B cell (primary cell): ENCODE results near the gene DGKB. TPM values are rescaled to one million over a fixed set of nuclear protein-coding genes. Genes with fewer than 3 reads are reported as not detected.

ENCODE experiments used
- ATAC-seq: fragments of 200-7000 bp; cut with Tn5 transposase; one replicate; pipeline ENCODE4 v1.10.0; 2021; ENCODE audit warnings: low read depth, mild to moderate bottlenecking, moderate number of reproducible peaks, moderate library complexity
- CTCF ChIA-PET: fragments of 350-600 bp; sonication (Branson Sonifier 250); formaldehyde crosslinking; loops from one replicate; lab custom pipeline; 2021; ENCODE audit warnings: antibody characterized with exemption, inconsistent platforms; lab: Charles Lee
- POLR2A ChIA-PET: fragments of 350-600 bp; sonication (Branson Sonifier 250); formaldehyde crosslinking; loops from one replicate; lab custom pipeline; 2021; ENCODE audit warnings: antibody characterized with exemption; lab: Charles Lee
- DNase-seq: peaks from one replicate; pipeline ENCODE4 v3.0.0; 2013
- H2AFZ ChIP-seq: 2 replicates; pipeline ENCODE4 v1.6.1; 2012; ENCODE audit warnings: mild to moderate bottlenecking, low read depth, low read length; ENCODE audit not compliant: insufficient read depth, poor library complexity, severe bottlenecking
- H3K27ac ChIP-seq, 2 donors: 1 replicate in 1 of 2; 2 replicates in 1 of 2; pipeline ENCODE4 v1.5.1; 2012 to 2013; ENCODE audit warnings: low read length in 2 of 2, mild to moderate bottlenecking in 2 of 2, moderate library complexity in 1 of 2
- H3K27me3 ChIP-seq, 4 experiments: fragments of 200-600 bp in 1 of 4; sonication (generic) in 1 of 4; replicated peaks in 1 of 4; 1 replicate in 2 of 4; 2 replicates in 2 of 4; pipeline versions ENCODE4 v1.6.1 to v1.7.0; 2013 to 2016; ENCODE audit warnings: low read length in 3 of 4, mild to moderate bottlenecking in 2 of 4, mixed read lengths in 1 of 4, moderate library complexity in 1 of 4; ENCODE audit not compliant: insufficient read depth in 4 of 4, control insufficient read depth in 3 of 4; ENCODE audit errors: control extremely low read depth in 1 of 4
- H3K36me3 ChIP-seq, 2 experiments: replicated peaks in 1 of 2; 1 replicate in 1 of 2; 2 replicates in 1 of 2; pipeline versions ENCODE4 v1.6.1 to v1.7.1; 2013; ENCODE audit warnings: low read length in 1 of 2; ENCODE audit not compliant: insufficient read depth in 2 of 2, control insufficient read depth in 1 of 2; ENCODE audit errors: control extremely low read depth in 1 of 2, extremely low read depth in 1 of 2
- H3K4me1 ChIP-seq, 2 donors: fragments of 200-600 bp in 1 of 2; sonication (generic) in 1 of 2; 1 replicate in 1 of 2; 2 replicates in 1 of 2; pipeline versions ENCODE4 v1.5.1 to v1.6.1; 2013 to 2017; ENCODE audit warnings: low read length in 2 of 2; ENCODE audit not compliant: control insufficient read depth in 2 of 2, insufficient read depth in 2 of 2
- H3K4me2 ChIP-seq: replicated peaks from 2 replicates; pipeline ENCODE3; 2012; ENCODE audit warnings: mild to moderate bottlenecking, low read depth, low read length; ENCODE audit not compliant: poor library complexity, severe bottlenecking
- H3K4me3 ChIP-seq, 5 experiments: fragments of 200-600 bp in 1 of 5; sonication (generic) in 1 of 5; 1 replicate in 3 of 5; 2 replicates in 2 of 5; pipeline versions ENCODE4 v1.5.1 to v1.7.0; 2011 to 2016; ENCODE audit warnings: low read length in 4 of 5, mild to moderate bottlenecking in 4 of 5, low read depth in 2 of 5, control low read depth in 1 of 5, moderate library complexity in 1 of 5; ENCODE audit not compliant: insufficient read depth in 1 of 5; ENCODE audit errors: control extremely low read depth in 1 of 5, extremely low read depth in 1 of 5
- H3K79me2 ChIP-seq: fragments of 200-600 bp; sonication (generic); one replicate; pipeline ENCODE4 v1.6.0; 2016; ENCODE audit warnings: low read length; ENCODE audit not compliant: control insufficient read depth, insufficient read depth
- H3K9ac ChIP-seq: fragments of 200-600 bp; sonication (generic); 2 replicates; pipeline ENCODE4 v1.6.1; 2017; ENCODE audit warnings: mild to moderate bottlenecking, low read length, moderate library complexity
- H3K9me3 ChIP-seq, 3 donors: one replicate each; pipeline versions ENCODE4 v1.6.1 to v1.7.1; 2013; ENCODE audit warnings: low read length in 2 of 3; ENCODE audit not compliant: control insufficient read depth in 2 of 3, insufficient read depth in 1 of 3; ENCODE audit errors: control extremely low read depth in 1 of 3
- H4K20me1 ChIP-seq: 2 replicates; pipeline ENCODE4 v1.6.0; 2012; ENCODE audit warnings: mild to moderate bottlenecking, low read length; ENCODE audit not compliant: insufficient read depth, control insufficient read depth, poor library complexity, severe bottlenecking
- H3K27ac Mint-ChIP-seq: one replicate; pipeline ENCODE4 v1.8.0; 2021; ENCODE audit warnings: mixed read lengths
- H3K27me3 Mint-ChIP-seq: one replicate; pipeline ENCODE4 v1.8.0; 2021; ENCODE audit warnings: mixed read lengths
- H3K4me1 Mint-ChIP-seq: one replicate; pipeline ENCODE4 v1.8.0; 2021; ENCODE audit warnings: mixed read lengths
- H3K4me3 Mint-ChIP-seq: one replicate; pipeline ENCODE4 v1.8.0; 2021; ENCODE audit warnings: mixed read lengths
- H3K9me3 Mint-ChIP-seq: one replicate; pipeline ENCODE4 v1.8.0; 2022; ENCODE audit warnings: mixed read lengths; ENCODE audit not compliant: insufficient read depth
- EZH2 ChIP-seq: IDR thresholded peaks from 2 replicates; pipeline ENCODE4 v1.6.1; 2012; ENCODE audit warnings: borderline replicate concordance, low read depth, mild to moderate bottlenecking, moderate library complexity, low read length; ENCODE audit not compliant: insufficient read depth, poor library complexity, severe bottlenecking
- WGBS: methylation state at CpG from one replicate; pipeline ENCODE4 v1.1.5; 2013; ENCODE audit warnings: missing lambda C conversion rate; ENCODE audit not compliant: insufficient coverage; 5-methylcytosine and 5-hydroxymethylcytosine counted together
- intact Hi-C: fragments of 100-400 bp; cut with micrococcal nuclease; formaldehyde crosslinking; loops from one replicate; pipeline ENCODE4 v1.10.0; 2022
- polyA plus RNA-seq: library from polyadenylated mRNA; depleted of rRNA; stranded (reverse); fragments of >200 nt; gene quantifications from 2 replicates; pipeline ENCODE4 v1.2.3, GENCODE V29; 2012
- total RNA-seq, 2 donors: library from RNA; stranded (reverse); fragments of 120-200 nt in 1 of 2; gene quantifications; 1 replicate in 1 of 2; 2 replicates in 1 of 2; pipeline versions ENCODE4 v1.2.3 to v1.2.4, GENCODE V29; 2013 to 2022
- TF ChIP-seq, protein P1 (sequence below): fragments of 200-600 bp; IDR thresholded peaks from one replicate; pipeline ENCODE4 v1.8.0; 2022; ENCODE audit warnings: antibody characterized with exemption, mild to moderate bottlenecking

The DGKB gene
- total and polyA plus RNA-seq, 2 donors (not counting 1 experiment from before 2014, with no cell fraction given) = not detected

DNA sequence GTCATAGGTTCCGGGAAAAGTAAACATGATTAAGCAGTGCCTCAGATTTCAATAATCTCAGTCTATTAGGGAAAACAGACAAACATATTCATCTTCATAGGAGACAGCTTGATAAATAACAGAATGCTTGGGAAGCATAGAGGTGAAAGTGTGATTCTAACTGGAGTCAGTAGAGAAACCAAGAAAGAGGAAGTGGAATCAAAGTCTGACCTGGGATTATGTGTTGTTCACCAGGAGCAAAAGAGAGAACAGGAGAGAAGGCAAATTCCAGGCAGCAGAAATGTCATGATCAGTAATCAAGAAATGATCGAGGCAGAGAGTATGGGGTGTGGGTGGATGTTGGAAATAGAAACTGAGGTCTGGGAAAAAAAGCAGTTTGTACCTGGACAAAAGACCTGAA lies 43.7 kb downstream of the DGKB start:
- TF ChIP-seq EZH2 = no peak
- TF ChIP-seq, protein P1, sequence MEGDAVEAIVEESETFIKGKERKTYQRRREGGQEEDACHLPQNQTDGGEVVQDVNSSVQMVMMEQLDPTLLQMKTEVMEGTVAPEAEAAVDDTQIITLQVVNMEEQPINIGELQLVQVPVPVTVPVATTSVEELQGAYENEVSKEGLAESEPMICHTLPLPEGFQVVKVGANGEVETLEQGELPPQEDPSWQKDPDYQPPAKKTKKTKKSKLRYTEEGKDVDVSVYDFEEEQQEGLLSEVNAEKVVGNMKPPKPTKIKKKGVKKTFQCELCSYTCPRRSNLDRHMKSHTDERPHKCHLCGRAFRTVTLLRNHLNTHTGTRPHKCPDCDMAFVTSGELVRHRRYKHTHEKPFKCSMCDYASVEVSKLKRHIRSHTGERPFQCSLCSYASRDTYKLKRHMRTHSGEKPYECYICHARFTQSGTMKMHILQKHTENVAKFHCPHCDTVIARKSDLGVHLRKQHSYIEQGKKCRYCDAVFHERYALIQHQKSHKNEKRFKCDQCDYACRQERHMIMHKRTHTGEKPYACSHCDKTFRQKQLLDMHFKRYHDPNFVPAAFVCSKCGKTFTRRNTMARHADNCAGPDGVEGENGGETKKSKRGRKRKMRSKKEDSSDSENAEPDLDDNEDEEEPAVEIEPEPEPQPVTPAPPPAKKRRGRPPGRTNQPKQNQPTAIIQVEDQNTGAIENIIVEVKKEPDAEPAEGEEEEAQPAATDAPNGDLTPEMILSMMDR = no peak
- Histone ChIP-seq H3K36me3 (no peaks in the 10 kb centered on the region), H3K27ac (no peak overlapping the region), H3K4me2 (no peak overlapping the region), H3K27me3 (no peaks in the 10 kb centered on the region), H3K9ac (no peak overlapping the region), H3K9me3 (no peaks in the 10 kb centered on the region), H3K4me1 (no peaks in the 10 kb centered on the region), H2AFZ (no peak overlapping the region), H3K4me3 (no peak overlapping the region), H3K79me2 (no peaks in the 10 kb centered on the region), H4K20me1 (no peaks in the 10 kb centered on the region)
- ChIA-PET CTCF (no interaction called here), POLR2A (no interaction called here)
- intact Hi-C loops = no loop called here
- Mint-ChIP-seq H3K27ac (no peak overlapping the region), H3K9me3 (no peaks in the 10 kb centered on the region), H3K4me3 (no peak overlapping the region), H3K4me1 (no peaks in the 10 kb centered on the region), H3K27me3 (no peaks in the 10 kb centered on the region)
- ATAC-seq = no peak
- WGBS = 83% methylated on average over 1 of the region's 2 CpGs
- DNase-seq = no peak

DNA sequence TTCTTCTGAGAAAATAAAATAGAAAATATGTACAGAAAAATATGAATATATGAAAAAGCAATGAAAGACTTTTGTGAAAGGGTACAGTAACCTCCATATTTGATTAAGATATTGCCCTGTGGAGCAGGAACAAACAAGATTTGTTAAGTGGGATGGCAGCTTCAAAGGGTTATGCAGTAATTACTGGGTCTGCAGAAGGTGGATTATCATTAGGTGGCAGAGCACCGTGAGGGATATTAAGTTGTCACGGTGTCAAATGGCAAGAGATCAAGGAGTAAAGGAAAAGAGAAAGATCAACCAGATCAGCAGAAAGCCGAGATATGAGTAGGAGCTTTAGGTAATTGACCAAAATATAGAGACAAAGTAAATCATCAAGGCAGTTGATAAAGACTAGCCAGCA lies 44.1 kb downstream of the DGKB start:
- Histone ChIP-seq H3K36me3 (no peaks in the 10 kb centered on the region), H3K4me1 (no peaks in the 10 kb centered on the region), H3K4me3 (no peak overlapping the region), H3K9ac (no peak overlapping the region), H3K79me2 (no peaks in the 10 kb centered on the region), H3K9me3 (no peaks in the 10 kb centered on the region), H3K27ac (no peak overlapping the region), H4K20me1 (no peaks in the 10 kb centered on the region), H3K4me2 (no peak overlapping the region), H3K27me3 (no peaks in the 10 kb centered on the region), H2AFZ (no peak overlapping the region)
- Mint-ChIP-seq H3K4me1 (no peaks in the 10 kb centered on the region), H3K27ac (no peak overlapping the region), H3K9me3 (no peaks in the 10 kb centered on the region), H3K4me3 (no peak overlapping the region), H3K27me3 (no peaks in the 10 kb centered on the region)
- no peak for ATAC-seq
- no peak for TF ChIP-seq EZH2
- TF ChIP-seq, protein P1 = no peak
- ChIA-PET POLR2A (no interaction called here), CTCF (no interaction called here)
- intact Hi-C loops = no loop called here
- WGBS = 60% methylated on average over 1 of the region's 3 CpGs
- no peak for DNase-seq
